Parathyroid adenoma (tissue), 2 donors: ENCODE results near the gene POLN.
"Not testable (repeated sequence)": the region's sequence is repeated elsewhere in the genome, so short reads cannot be mapped to it uniquely, and the experiment has no call there.

ENCODE experiments used
- H2AFZ ChIP-seq: fragments of 300-600 bp; sonication (generic); one replicate; pipeline ENCODE4 v1.7.0; 2017; ENCODE audit warnings: antibody characterized with exemption, mild to moderate bottlenecking
- H3K27ac ChIP-seq: fragments of 300-600 bp; sonication (generic); one replicate; pipeline ENCODE4 v1.7.0; 2017
- H3K27me3 ChIP-seq: fragments of 300-600 bp; sonication (generic); one replicate; pipeline ENCODE4 v1.7.0; 2017; ENCODE audit warnings: low read length; ENCODE audit not compliant: control insufficient read depth, insufficient read depth
- H3K36me3 ChIP-seq: fragments of 300-600 bp; sonication (generic); one replicate; pipeline ENCODE4 v1.7.0; 2017; ENCODE audit warnings: low read length; ENCODE audit not compliant: control insufficient read depth, insufficient read depth
- H3K4me1 ChIP-seq: fragments of 300-600 bp; sonication (generic); one replicate; pipeline ENCODE4 v1.7.0; 2017; ENCODE audit warnings: control low read depth
- H3K4me2 ChIP-seq: fragments of 300-600 bp; sonication (generic); one replicate; pipeline ENCODE4 v1.7.0; 2017; ENCODE audit warnings: low read length
- H3K4me3 ChIP-seq: fragments of 300-600 bp; sonication (generic); one replicate; pipeline ENCODE4 v1.7.0; 2017; ENCODE audit warnings: low read depth, low read length
- H3K79me2 ChIP-seq: fragments of 300-600 bp; sonication (generic); one replicate; pipeline ENCODE4 v1.7.0; 2017; ENCODE audit warnings: control low read depth
- H3K9ac ChIP-seq: fragments of 300-600 bp; sonication (generic); one replicate; pipeline ENCODE4 v1.7.0; 2017; ENCODE audit warnings: mild to moderate bottlenecking
- H3K9me3 ChIP-seq: fragments of 300-600 bp; sonication (generic); one replicate; pipeline ENCODE4 v1.7.0; 2017; ENCODE audit warnings: low read length; ENCODE audit not compliant: control insufficient read depth
- TF ChIP-seq, protein P1 (sequence below): fragments of 300-600 bp; sonication (generic); IDR thresholded peaks from one replicate; pipeline ENCODE4 v1.7.0; 2017; ENCODE audit warnings: antibody characterized with exemption, mild to moderate bottlenecking
- donor health status: primary hyperparathyroidism.

The POLN gene

DNA sequence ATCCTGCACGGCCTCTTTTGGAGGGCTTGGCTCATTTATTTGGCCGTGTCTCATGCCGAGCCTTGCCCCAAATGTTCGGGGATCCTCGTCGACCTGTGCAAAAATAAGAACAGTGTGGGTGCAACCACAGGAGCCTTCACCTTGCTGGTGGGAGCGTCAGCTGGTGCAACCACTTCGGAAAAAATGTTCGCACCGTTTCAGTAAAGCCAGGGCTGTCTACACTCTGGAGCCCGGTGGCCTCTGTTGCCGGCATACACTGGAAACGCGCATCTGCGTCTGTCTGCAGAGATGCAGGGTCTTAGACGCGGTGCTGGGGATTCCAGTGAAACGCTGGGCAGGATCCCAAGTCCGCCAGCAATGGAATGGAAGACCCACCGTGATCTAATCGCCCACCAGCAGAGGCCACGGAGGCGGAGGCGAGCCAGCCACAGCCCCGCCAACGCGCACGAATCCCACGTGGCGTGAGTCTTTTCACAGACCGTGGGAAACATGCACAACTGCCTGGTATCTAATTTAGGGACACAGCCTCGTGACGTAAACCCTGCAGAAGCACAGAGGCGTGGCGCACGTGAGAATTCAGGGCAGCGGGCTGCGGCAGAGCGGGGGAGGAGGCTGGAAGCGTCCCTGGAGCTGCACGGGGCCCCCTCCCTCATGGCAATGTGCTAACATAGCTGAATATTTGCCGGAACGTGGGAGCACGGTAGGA, 33.8 kb upstream of the POLN start:
- H3K27me3 ChIP-seq, result no peaks in the 10 kb centered on the region
- H3K79me2 ChIP-seq, result no peaks in the 10 kb centered on the region
- no peak overlapping the region for H2AFZ ChIP-seq
- H3K9ac ChIP-seq, result no peak overlapping the region
- no peak overlapping the region for H3K4me3 ChIP-seq
- H3K27ac ChIP-seq, result no peak overlapping the region
- H3K9me3 ChIP-seq, result no peaks in the 10 kb centered on the region
- TF ChIP-seq, protein P1, sequence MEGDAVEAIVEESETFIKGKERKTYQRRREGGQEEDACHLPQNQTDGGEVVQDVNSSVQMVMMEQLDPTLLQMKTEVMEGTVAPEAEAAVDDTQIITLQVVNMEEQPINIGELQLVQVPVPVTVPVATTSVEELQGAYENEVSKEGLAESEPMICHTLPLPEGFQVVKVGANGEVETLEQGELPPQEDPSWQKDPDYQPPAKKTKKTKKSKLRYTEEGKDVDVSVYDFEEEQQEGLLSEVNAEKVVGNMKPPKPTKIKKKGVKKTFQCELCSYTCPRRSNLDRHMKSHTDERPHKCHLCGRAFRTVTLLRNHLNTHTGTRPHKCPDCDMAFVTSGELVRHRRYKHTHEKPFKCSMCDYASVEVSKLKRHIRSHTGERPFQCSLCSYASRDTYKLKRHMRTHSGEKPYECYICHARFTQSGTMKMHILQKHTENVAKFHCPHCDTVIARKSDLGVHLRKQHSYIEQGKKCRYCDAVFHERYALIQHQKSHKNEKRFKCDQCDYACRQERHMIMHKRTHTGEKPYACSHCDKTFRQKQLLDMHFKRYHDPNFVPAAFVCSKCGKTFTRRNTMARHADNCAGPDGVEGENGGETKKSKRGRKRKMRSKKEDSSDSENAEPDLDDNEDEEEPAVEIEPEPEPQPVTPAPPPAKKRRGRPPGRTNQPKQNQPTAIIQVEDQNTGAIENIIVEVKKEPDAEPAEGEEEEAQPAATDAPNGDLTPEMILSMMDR, result no peak
- no peaks in the 10 kb centered on the region for H3K4me1 ChIP-seq
- no peaks in the 10 kb centered on the region for H3K36me3 ChIP-seq
- H3K4me2 ChIP-seq, result no peak overlapping the region

DNA sequence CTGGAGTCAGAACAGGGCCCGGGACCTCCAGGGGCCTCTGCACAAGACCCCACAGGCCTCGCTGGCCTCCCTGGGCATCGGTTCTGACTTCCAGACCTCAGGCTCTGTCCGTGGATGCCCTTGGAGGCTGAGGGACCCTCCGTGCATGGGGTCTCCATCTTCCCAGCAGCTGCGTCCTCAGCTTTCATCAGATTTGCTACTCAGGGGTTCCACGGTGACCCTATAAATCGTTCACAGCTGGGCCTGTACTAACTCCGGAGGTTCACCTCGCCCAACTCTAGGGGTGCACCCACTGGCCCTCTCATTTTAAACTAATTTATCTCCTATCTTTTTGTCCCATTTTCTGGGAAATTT, 33.1 kb upstream of the POLN start:
- not testable (repeated sequence) for H3K36me3 ChIP-seq, H3K27ac ChIP-seq, H3K4me1 ChIP-seq, H2AFZ ChIP-seq, H3K27me3 ChIP-seq, H3K79me2 ChIP-seq, H3K9me3 ChIP-seq, H3K4me2 ChIP-seq, H3K9ac ChIP-seq, H3K4me3 ChIP-seq

DNA sequence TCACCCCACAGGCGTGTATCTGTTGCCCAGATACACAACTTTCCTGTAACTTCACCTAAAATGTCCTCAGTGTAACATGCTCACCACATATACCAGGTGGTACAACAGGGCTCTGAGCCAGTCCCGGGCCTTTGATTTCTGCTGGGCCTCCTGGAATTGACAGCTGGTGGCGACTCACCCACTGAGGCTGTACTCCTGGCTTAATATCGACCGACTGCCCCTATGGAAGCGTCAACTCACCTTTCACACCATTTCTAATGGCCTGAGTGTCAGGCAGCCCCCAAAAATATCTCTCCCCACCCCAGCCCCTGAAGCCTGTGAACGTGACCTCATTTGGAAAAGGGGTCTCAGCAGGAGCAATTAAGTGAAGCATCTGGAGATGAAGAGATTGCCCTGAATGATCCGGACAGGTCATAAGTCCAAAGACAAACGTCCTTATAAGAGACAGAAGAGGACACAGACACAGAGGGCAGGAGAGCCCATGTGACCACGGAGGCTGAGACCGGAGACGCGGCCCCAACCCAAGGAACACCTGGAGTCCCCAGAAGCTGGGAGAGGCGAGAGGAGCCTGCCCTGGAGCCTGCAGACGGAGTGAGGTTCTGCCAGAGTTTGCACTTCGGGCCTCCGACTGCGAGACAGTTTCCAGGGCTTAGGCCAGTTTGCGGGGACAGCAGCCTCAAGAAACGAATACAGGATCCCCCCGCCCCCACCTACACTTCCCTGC, 32.6 kb upstream of the POLN start:
- H3K4me2 ChIP-seq, result no peak overlapping the region
- no peak overlapping the region for H3K4me3 ChIP-seq
- H3K9me3 ChIP-seq, result no peaks in the 10 kb centered on the region
- H2AFZ ChIP-seq, result no peak overlapping the region
- no peaks in the 10 kb centered on the region for H3K36me3 ChIP-seq
- H3K79me2 ChIP-seq, result no peaks in the 10 kb centered on the region
- H3K9ac ChIP-seq, result no peak overlapping the region
- TF ChIP-seq, protein P1, result no peak
- no peak overlapping the region for H3K27ac ChIP-seq
- H3K27me3 ChIP-seq, result no peaks in the 10 kb centered on the region
- H3K4me1 ChIP-seq, result no peaks in the 10 kb centered on the region

DNA sequence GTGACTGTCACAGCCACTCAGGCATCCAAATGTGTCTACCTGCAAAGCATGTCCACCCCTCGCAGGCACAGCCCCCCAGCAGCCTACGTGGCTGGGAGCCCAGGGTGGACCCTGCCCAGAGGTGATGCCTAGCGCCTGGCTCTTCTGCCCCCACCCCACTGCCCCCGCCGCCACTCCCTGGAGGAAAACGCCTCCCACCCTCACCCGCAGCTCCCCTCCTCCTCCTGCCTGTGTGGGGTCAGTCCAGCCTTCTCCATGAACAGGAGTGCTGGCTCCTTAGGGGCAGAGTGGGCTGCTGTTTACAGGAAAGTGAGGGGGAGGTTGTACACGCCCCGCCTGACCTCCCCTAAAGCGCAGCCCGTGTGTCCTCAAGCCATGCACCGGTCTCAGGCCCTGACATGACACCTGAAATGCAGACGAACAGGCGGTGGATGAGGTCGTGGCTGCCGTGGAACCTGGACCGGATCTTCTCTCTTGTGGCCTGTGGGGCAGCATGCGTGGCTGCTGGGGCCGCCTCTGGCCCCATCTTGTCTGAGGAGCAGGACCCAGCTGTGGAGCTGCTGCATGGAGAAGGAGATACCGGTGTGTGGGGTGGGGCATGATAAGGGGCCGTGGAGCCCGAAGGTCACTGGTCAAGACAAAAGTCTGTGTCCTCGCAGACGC, 31.9 kb upstream of the POLN start:
- Histone ChIP-seq H3K27ac (no peak overlapping the region), H3K36me3 (no peaks in the 10 kb centered on the region), H3K4me2 (no peak overlapping the region), H3K79me2 (no peaks in the 10 kb centered on the region), H3K9ac (no peak overlapping the region), H3K9me3 (no peaks in the 10 kb centered on the region), H3K4me3 (no peak overlapping the region), H2AFZ (no peak overlapping the region), H3K27me3 (no peaks in the 10 kb centered on the region), H3K4me1 (no peaks in the 10 kb centered on the region)
- TF ChIP-seq, protein P1, result no peak

DNA sequence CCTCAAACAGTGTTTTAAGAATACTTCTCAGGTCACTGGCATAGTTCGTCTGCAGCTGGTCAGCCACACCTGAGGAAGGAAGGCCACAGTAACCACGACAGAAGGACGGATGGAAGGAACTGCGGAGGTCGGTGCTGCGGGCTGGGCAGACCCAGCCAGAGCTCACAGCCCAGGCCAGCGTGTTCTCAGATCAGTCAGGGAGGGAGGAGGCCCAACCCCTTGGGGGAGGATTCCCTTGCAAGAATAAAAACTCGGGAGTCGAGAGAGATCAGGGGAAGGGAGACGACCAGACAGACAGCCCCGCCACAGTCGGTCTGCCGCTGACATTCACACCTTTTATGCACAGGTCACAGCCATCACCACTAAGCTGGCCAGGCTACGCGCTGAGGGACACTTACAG, 31.3 kb upstream of the POLN start:
- Histone ChIP-seq H3K36me3 (no peaks in the 10 kb centered on the region), H2AFZ (no peak overlapping the region), H3K27me3 (no peaks in the 10 kb centered on the region), H3K4me2 (no peak overlapping the region), H3K27ac (no peak overlapping the region), H3K9me3 (no peaks in the 10 kb centered on the region), H3K9ac (no peak overlapping the region), H3K4me1 (no peaks in the 10 kb centered on the region), H3K79me2 (no peaks in the 10 kb centered on the region), H3K4me3 (no peak overlapping the region)
- TF ChIP-seq, protein P1, result no peak
